Stimulated activated naive CD8-positive, alpha-beta T cell treated with anti-CD3 and anti-CD28 coated beads, Interleukin-15, Interleukin-2, amounts not matched to agents 100 ng/mL and 50 ng/mL, for 24 hours (primary cell): ENCODE results near the gene SRPK2.
"Not testable (repeated sequence)": the region's sequence is repeated elsewhere in the genome, so short reads cannot be mapped to it uniquely, and the experiment has no call there.

ENCODE experiments used
- H3K27ac Mint-ChIP-seq: one replicate; pipeline ENCODE4 v1.8.0; 2021; ENCODE audit warnings: mild to moderate bottlenecking, mixed read lengths
- H3K27me3 Mint-ChIP-seq: one replicate; pipeline ENCODE4 v1.8.0; 2021; ENCODE audit warnings: mixed read lengths
- H3K36me3 Mint-ChIP-seq: one replicate; pipeline ENCODE4 v1.8.0; 2021; ENCODE audit warnings: low read depth, mixed read lengths
- H3K4me1 Mint-ChIP-seq: one replicate; pipeline ENCODE4 v1.8.0; 2021; ENCODE audit warnings: low read depth, mixed read lengths
- H3K4me3 Mint-ChIP-seq: one replicate; pipeline ENCODE4 v1.8.0; 2021; ENCODE audit warnings: mild to moderate bottlenecking, mixed read lengths
- H3K9me3 Mint-ChIP-seq: one replicate; pipeline ENCODE4 v1.8.0; 2021; ENCODE audit warnings: mixed read lengths

SRPK2 gene

DNA sequence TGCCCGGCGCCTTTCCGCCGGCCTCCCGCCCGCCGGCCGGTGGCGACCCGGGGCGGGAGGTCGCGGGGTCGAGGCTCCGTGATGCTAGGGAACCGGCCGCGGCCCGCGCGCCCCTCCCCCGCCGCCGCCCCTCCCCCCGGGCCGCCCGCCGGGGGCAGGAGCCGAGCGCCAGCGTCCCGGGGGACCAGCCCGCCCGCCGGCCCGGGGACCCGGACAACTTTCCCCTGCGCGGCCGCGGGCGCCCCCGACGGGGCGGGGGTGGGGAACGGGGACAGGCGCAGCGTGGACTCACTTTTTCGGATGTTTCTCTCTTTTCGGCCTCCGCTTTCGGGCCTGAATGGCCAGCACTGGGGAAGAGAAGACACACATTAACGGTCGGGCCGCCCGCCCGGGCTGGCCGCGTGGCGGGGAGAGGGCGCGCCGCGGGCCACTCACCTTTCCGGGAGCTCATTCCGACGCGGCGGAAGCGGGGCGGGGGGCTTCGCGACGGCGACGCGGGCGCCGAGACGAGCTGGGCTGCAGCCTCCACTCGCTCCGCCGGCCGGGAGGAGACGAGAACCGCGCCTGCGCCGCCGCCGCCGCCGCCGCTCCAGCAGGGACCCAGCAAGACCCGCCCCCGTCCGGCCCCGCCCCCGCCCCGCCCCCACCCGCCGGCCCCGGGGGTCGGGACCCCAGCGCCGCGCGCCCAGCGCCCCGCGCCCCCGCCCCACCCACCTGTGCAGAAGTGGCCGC is at the start of gene SRPK2:
TSS of gene SRPK2 (minus strand) at position 566 of the 732 bp plus-strand sequence.
- H3K4me1 Mint-ChIP-seq = peaks cover 36% of the 10 kb centered on the region

GRCh38 chr7:105438254-105438653 is 49.5 kb upstream of the SRPK2 start:
- H3K4me3 Mint-ChIP-seq = no peak overlapping the region
- H3K27me3 Mint-ChIP-seq = no peaks in the 10 kb centered on the region

More for the DNA sequence above, at the start of gene SRPK2:
- no peaks in the 10 kb centered on the region for H3K9me3 Mint-ChIP-seq
- H3K36me3 Mint-ChIP-seq = peaks cover 5% of the 10 kb centered on the region
- peak within 1 kb of the TSS; percentile 87 for H3K27ac Mint-ChIP-seq
- H3K4me3 Mint-ChIP-seq = peak within 1 kb of the TSS; percentile 94
- H3K27me3 Mint-ChIP-seq = peaks cover 3% of the 10 kb centered on the region

GRCh38 chr7:105437356-105437755 is 48.6 kb upstream of the SRPK2 start:
- not testable (repeated sequence) for H3K9me3 Mint-ChIP-seq, H3K4me3 Mint-ChIP-seq, H3K36me3 Mint-ChIP-seq, H3K27me3 Mint-ChIP-seq, H3K4me1 Mint-ChIP-seq, H3K27ac Mint-ChIP-seq

More at GRCh38 chr7:105438254-105438653, 49.5 kb upstream of the SRPK2 start:
- Mint-ChIP-seq H3K9me3 (no peaks in the 10 kb centered on the region), H3K36me3 (no peaks in the 10 kb centered on the region), H3K4me1 (peaks cover 6% of the 10 kb centered on the region), H3K27ac (no peak overlapping the region)

- Mint-ChIP-seq H3K27ac (no peak overlapping the region), H3K4me3 (no peak overlapping the region), H3K27me3 (no peaks in the 10 kb centered on the region), H3K4me1 (peaks cover 13% of the 10 kb centered on the region), H3K36me3 (no peaks in the 10 kb centered on the region), H3K9me3 (no peaks in the 10 kb centered on the region)
These were observed 41.3 kb upstream of the SRPK2 start for GRCh38 chr7:105429746-105430612.

DNA sequence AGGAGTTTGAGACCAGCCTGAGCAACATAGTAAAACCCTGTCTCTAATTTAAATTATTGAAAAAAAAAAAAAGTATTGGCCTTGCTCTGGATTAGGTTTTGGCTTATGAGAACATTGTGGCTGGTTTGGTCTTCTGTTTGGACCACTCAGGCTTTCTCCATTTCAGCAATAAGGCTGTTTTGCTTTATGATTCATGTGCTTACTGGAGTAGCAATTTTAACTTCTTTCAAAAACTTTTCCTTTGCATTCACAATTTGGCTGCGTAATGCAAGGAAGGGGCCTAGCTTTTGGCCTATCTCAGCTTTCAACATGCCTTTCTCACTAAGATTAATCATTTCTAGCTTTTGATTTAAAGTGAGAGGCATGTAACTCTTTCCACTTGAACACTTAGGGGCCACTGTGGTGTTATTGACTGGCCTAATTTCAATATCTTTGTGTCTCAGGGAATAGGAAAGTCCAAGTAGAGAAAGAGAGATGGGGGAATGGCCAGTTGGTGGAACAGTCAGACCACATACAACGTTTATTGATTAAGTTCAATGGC is 38.0 kb upstream of the SRPK2 start:
- no peak overlapping the region for H3K4me3 Mint-ChIP-seq
- peaks cover 13% of the 10 kb centered on the region for H3K4me1 Mint-ChIP-seq
- H3K27ac Mint-ChIP-seq = peak overlapping the region; percentile 15
- H3K36me3 Mint-ChIP-seq = no peaks in the 10 kb centered on the region
- no peaks in the 10 kb centered on the region for H3K27me3 Mint-ChIP-seq
- H3K9me3 Mint-ChIP-seq = no peaks in the 10 kb centered on the region

GRCh38 chr7:105423987-105424386 is 35.3 kb upstream of the SRPK2 start:
- H3K9me3 Mint-ChIP-seq = no peaks in the 10 kb centered on the region
- H3K27ac Mint-ChIP-seq = no peak overlapping the region
- peaks cover 13% of the 10 kb centered on the region for H3K4me1 Mint-ChIP-seq
- H3K36me3 Mint-ChIP-seq = no peaks in the 10 kb centered on the region
- no peak overlapping the region for H3K4me3 Mint-ChIP-seq
- no peaks in the 10 kb centered on the region for H3K27me3 Mint-ChIP-seq

DNA sequence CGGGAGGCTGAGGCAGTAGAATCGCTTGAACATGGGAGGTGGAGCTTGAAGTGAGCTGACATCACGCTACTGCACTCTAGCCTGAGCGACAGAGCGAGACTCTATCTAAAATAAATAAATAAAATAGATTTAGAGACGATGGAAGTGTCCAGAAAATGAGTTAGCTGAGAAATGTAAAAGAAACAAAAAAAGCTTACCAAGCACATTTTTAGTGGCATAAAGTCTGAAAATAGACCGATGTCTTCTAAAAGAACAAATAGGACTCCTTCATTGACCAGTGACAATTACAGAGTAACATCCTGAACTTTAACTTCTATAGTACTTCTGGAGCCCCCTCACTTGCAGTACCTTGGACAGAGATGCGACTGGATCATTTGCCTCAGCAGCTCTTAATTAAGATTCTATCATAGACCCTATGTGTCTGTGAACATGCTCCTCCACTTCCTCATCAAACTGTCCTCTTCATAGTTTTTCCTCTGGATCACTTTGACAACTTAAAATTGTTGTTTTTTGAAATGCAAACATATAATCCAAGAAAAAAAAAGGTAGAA is 25.2 kb upstream of the SRPK2 start:
- Mint-ChIP-seq H3K4me3 (no peak overlapping the region), H3K36me3 (no peaks in the 10 kb centered on the region), H3K27ac (no peak overlapping the region), H3K27me3 (no peaks in the 10 kb centered on the region), H3K9me3 (no peaks in the 10 kb centered on the region), H3K4me1 (no peaks in the 10 kb centered on the region)

DNA sequence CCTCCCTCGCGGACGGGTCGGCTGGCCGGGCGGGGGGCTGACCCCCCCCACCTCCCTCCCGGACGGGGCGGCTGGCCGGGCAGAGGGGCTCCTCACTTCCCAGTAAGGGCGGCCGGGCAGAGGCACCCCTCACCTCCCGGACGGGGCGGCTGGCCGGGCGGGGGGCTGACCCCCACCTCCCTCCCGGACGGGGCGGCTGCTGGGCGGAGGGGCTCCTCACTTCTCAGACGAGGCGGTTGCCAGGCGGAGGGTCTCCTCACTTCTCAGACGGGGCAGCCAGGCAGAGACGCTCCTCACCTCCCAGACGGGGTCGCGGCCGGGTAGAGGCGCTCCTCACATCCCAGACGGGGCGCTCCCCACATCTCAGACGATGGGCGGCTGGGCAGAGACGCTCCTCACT is 22.1 kb upstream of the SRPK2 start:
- H3K9me3 Mint-ChIP-seq = not testable (repeated sequence)

DNA sequence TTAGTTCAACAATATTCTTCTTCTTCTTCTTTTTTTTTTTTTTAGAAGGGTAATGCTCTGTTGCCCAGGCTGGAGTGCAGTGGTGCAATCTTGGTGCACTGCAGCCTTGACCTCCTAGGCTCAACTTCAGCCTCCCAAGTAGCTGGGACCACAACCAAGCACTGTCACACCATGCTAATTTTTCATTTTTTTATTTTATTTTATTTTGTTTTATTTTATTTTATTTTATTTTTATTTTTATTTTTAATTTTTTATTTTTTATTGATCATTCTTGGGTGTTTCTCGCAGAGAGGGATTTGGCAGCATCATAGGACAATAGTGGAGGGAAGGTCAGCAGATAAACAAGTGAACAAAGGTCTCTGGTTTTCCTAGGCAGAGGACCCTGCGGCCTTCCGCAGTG is 21.1 kb upstream of the SRPK2 start:
- not testable (repeated sequence) for H3K9me3 Mint-ChIP-seq, H3K4me3 Mint-ChIP-seq, H3K4me1 Mint-ChIP-seq, H3K27me3 Mint-ChIP-seq, H3K27ac Mint-ChIP-seq, H3K36me3 Mint-ChIP-seq

More for the DNA sequence above, 22.1 kb upstream of the SRPK2 start:
- H3K27me3 Mint-ChIP-seq, H3K36me3 Mint-ChIP-seq, H3K27ac Mint-ChIP-seq, H3K4me3 Mint-ChIP-seq, H3K4me1 Mint-ChIP-seq: not testable (repeated sequence)

DNA sequence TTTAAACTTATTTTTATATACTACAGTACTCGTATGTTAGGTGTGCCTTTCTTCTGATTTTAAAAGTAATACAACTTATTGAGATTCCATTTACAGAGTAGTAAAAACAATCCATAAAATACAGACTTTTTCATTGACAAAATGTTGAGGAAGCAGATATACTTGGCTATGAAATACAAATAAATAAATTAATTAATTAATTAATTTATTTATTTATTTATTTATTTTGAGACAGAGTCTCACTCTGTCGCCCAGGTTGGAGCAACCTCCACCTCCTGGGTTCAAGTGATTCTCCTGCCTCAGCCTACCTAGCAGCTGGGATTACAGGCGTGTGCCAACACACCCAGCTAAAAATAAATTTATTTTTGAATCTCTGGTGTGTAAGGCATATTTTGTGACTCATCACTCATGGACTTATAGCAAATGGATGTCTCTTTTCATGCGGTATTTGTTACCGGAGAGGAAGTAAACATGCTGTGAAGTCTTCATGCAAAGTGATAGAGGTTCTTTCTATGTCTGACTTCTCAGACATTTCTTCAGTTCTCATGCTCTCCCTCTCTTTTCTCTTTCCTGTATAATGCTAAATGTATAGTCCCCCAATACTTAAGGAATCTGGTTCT is 20.2 kb upstream of the SRPK2 start:
- Mint-ChIP-seq H3K36me3 (no peaks in the 10 kb centered on the region), H3K27me3 (no peaks in the 10 kb centered on the region), H3K27ac (no peak overlapping the region), H3K9me3 (no peaks in the 10 kb centered on the region), H3K4me1 (no peaks in the 10 kb centered on the region), H3K4me3 (no peak overlapping the region)

DNA sequence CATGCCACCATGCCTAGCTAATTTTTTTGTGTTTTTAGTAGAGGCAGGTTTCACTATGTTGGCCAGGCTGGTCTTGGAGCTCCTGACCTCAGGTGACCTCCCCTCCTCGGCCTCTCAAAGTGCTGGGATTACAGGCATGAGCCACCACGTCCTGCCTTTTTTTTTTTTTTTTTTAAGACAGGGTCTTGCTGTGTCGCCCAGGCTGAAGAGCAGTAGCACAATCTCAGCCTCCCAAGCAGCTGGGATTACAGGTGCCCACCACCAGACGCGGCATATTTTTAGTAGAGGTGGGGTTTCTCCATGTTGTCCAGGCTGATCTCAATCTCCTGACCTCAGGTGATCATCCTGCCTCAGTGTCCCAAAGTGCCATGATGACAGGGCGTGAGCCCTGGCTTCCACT is 14.4 kb upstream of the SRPK2 start:
- H3K27ac Mint-ChIP-seq = no peak overlapping the region
- no peaks in the 10 kb centered on the region for H3K4me1 Mint-ChIP-seq
- no peaks in the 10 kb centered on the region for H3K36me3 Mint-ChIP-seq
- no peaks in the 10 kb centered on the region for H3K27me3 Mint-ChIP-seq
- no peak overlapping the region for H3K4me3 Mint-ChIP-seq
- no peaks in the 10 kb centered on the region for H3K9me3 Mint-ChIP-seq

DNA sequence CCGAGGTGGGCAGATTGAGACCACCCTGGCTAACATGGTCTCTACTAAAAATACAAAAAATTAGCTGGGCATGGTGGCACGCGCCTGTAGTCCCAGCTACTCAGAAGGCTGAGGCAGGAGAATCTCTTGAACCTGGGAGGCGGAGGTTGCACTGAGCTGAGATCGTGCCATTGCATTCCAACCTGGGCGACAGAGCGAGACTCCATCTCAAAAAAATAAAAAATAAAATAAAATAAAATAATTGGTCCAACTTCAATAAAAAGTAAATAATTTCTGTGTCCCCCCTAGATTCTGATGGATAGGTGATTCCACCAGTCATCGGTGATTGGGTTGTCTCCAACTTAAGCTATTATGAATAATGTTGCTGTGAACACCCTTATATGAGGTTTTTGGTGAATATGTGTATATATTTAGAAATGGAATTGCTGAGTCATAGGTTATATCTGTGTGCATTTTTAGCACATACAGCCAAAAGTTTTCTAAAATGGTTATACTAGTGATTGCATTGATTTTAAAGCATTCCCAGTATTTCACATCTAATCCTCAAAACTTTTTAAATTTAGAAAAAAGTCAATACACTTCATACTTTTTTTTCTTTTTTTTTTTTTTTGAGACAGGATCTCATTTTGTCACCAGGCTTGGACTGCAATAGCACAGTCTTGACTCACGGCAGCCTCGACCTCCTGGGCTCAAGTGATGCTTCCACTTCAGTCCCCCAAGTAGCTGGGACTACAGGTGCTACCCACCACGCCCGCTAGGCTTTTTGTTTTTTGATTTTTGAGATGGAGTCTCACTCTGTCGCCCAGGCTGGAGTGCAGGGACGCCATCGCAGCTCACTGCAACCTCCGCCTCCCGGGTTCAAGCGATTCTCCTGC is 13.7 kb upstream of the SRPK2 start:
- Mint-ChIP-seq H3K4me3 (no peak overlapping the region), H3K27ac (no peak overlapping the region), H3K9me3 (no peaks in the 10 kb centered on the region), H3K4me1 (no peaks in the 10 kb centered on the region), H3K27me3 (no peaks in the 10 kb centered on the region), H3K36me3 (no peaks in the 10 kb centered on the region)

- Mint-ChIP-seq H3K36me3 (no peaks in the 10 kb centered on the region), H3K4me3 (no peak overlapping the region), H3K27me3 (no peaks in the 10 kb centered on the region), H3K4me1 (no peaks in the 10 kb centered on the region), H3K27ac (no peak overlapping the region), H3K9me3 (no peaks in the 10 kb centered on the region)
These were observed 10.5 kb upstream of the SRPK2 start for GRCh38 chr7:105399043-105399725.

GRCh38 chr7:105396566-105396965 is 7.8 kb upstream of the SRPK2 start:
- Mint-ChIP-seq H3K27ac (no peak overlapping the region), H3K27me3 (no peaks in the 10 kb centered on the region), H3K4me3 (no peak overlapping the region), H3K9me3 (no peaks in the 10 kb centered on the region), H3K36me3 (no peaks in the 10 kb centered on the region), H3K4me1 (peaks cover 10% of the 10 kb centered on the region)
